IPS-15b (cell line): Measurements from ENCODE around the gene GRB14.

Source experiments
- H3K27me3 ChIP-seq: one replicate; pipeline ENCODE4 v1.6.1; 2013; ENCODE audit warnings: low read length; ENCODE audit not compliant: control insufficient read depth, insufficient read depth
- H3K36me3 ChIP-seq: one replicate; pipeline ENCODE4 v1.6.1; 2013; ENCODE audit warnings: low read length; ENCODE audit not compliant: control insufficient read depth, insufficient read depth
- H3K4me1 ChIP-seq: one replicate; pipeline ENCODE4 v1.6.1; 2013; ENCODE audit warnings: mild to moderate bottlenecking, low read length; ENCODE audit not compliant: control insufficient read depth, insufficient read depth
- H3K4me3 ChIP-seq: one replicate; pipeline ENCODE4 v1.5.1; 2013; ENCODE audit warnings: low read depth, low read length
- H3K9ac ChIP-seq: one replicate; pipeline ENCODE4 v1.6.1; 2013; ENCODE audit warnings: low read depth, mild to moderate bottlenecking, low read length
- H3K9me3 ChIP-seq: one replicate; pipeline ENCODE4 v1.6.1; 2013; ENCODE audit warnings: mild to moderate bottlenecking, low read length; ENCODE audit not compliant: control insufficient read depth, insufficient read depth

The GRB14 gene

DNA sequence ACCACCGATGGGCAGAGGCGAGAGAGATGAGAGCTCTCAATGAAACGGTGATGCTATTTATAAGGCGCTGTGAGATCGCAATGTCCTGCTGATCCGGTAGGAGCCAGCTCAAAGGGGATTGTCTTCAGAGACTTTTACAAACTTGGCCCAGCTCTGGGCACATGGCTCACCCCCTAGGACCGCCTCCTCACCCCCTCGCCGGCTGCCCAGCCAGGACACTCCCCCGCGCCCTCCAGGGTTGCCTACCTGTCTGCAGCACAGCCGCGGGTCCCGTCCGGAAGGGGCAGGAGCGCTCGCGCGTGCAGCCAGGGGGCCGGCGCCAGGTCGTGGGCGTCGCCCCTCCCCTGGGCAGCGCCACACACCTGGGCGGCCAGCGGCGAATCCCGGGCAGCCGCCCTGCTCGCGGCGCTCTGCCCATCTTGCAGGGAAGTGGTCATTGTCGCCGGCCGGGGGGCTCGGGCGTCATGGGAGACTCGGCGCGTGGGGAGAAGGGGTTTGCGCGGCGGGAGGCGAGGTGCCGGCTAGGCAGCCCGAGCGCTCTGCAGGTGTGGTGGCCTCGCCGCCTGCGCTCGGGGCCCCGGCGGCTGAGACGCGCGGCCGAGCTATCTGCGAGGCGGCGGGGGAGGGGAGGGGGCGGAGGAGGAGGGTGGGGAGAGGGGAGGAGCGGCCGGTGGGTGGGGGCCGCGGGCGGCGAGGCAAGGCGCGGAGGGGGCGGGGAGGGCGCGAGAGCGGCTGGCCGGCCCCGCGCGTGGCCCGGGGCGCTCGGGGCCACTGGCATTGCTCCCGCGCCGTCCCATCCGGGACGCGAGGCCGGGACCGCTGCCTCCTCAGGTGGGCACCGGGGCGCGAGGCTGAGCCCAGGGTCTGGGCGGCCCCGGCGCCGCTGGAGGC is at the start of gene GRB14:
TSS of gene GRB14 (minus strand) at position 610 of the 891 bp plus-strand sequence. CDS start at position 437, 173 bp downstream.
- no peaks in the 10 kb centered on the region for H3K36me3 ChIP-seq
- no peaks in the 10 kb centered on the region for H3K27me3 ChIP-seq
- peak within 1 kb of the TSS; percentile 68 for H3K4me3 ChIP-seq
- peaks cover 11% of the 10 kb centered on the region for H3K4me1 ChIP-seq
- no peaks in the 10 kb centered on the region for H3K9me3 ChIP-seq
- peak within 1 kb of the TSS; percentile 47 for H3K9ac ChIP-seq

- Histone ChIP-seq H3K4me1 (no peaks in the 10 kb centered on the region), H3K9ac (no peak overlapping the region), H3K9me3 (no peaks in the 10 kb centered on the region), H3K4me3 (no peak overlapping the region), H3K27me3 (no peaks in the 10 kb centered on the region), H3K36me3 (no peaks in the 10 kb centered on the region)
Measured at GRCh38 chr2:164669291-164669690, 48.0 kb upstream of the GRB14 start.

DNA sequence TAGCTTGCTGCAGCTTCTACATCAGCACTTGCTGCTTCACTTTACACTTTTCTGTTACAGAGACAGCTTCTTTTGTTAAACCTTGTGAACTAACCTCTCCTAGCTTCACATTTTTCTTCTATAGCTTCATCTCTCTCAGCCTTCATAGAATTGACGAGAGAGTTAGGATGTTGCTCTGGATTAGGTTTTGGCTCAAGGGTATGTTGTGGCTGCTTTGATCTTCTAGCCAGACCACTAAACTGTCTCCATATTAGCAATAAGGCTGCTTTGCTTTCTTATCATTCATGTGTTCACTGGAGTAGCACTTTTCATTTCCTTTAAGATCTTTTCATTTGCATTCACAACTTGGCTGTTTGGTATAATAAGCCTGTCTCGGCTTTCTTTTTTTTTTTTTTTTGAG is 46.3 kb upstream of the GRB14 start:
- Histone ChIP-seq H3K9me3 (no peaks in the 10 kb centered on the region), H3K27me3 (no peaks in the 10 kb centered on the region), H3K4me1 (no peaks in the 10 kb centered on the region), H3K36me3 (no peaks in the 10 kb centered on the region), H3K9ac (no peak overlapping the region), H3K4me3 (no peak overlapping the region)

DNA sequence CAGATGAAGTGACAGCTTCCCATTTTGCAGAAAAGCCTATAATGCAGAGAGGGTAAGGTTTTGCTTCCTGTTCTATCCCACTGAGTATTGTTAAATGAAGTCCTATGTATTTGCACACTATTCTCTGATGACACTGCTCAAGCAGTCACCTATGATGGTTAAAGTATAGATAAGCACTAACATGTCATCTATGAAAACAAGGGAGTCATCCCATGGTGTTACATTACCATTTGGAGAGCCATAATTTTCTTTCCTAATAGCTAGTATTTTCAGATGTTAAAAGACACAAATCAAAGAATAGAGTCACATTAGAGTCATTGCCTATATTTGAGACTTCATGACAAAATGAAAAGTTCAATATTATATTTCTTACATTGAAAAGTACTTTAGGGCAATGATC is 42.8 kb upstream of the GRB14 start:
- H3K9me3 ChIP-seq, result no peaks in the 10 kb centered on the region
- no peaks in the 10 kb centered on the region for H3K4me1 ChIP-seq
- no peaks in the 10 kb centered on the region for H3K36me3 ChIP-seq
- H3K27me3 ChIP-seq, result no peaks in the 10 kb centered on the region
- H3K4me3 ChIP-seq, result no peak overlapping the region
- no peak overlapping the region for H3K9ac ChIP-seq

- Histone ChIP-seq H3K4me3 (no peak overlapping the region), H3K4me1 (no peaks in the 10 kb centered on the region), H3K36me3 (no peaks in the 10 kb centered on the region), H3K27me3 (no peaks in the 10 kb centered on the region), H3K9ac (no peak overlapping the region), H3K9me3 (no peaks in the 10 kb centered on the region)
Measured at GRCh38 chr2:164662868-164663631, 41.8 kb upstream of the GRB14 start.

DNA sequence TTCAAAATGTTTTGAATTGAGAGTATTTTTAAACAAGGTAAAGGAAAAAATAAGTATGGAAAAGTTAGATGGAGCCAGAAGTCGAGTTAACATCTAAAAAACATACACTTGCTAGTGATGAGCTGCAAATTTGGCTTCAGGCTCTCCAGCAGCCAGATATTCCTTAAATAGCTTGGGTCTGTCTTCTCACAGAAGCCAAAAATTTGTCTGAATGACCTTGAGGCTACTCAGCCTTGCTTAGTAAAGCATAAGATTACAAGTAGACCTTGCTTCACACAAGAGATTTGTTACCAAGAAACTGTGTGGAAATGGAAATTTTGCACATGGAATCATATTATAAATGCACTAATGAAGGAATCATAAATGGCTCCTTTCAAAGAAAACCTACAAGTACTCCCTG is 40.8 kb upstream of the GRB14 start:
- H3K36me3 ChIP-seq, result no peaks in the 10 kb centered on the region
- H3K9ac ChIP-seq, result no peak overlapping the region
- no peaks in the 10 kb centered on the region for H3K9me3 ChIP-seq
- no peaks in the 10 kb centered on the region for H3K27me3 ChIP-seq
- no peak overlapping the region for H3K4me3 ChIP-seq
- H3K4me1 ChIP-seq, result no peaks in the 10 kb centered on the region

- H3K9ac ChIP-seq, result no peak overlapping the region
- no peaks in the 10 kb centered on the region for H3K36me3 ChIP-seq
- no peaks in the 10 kb centered on the region for H3K27me3 ChIP-seq
- H3K9me3 ChIP-seq, result no peaks in the 10 kb centered on the region
- no peaks in the 10 kb centered on the region for H3K4me1 ChIP-seq
- no peak overlapping the region for H3K4me3 ChIP-seq
Measured at GRCh38 chr2:164661349-164661748, 40.1 kb upstream of the GRB14 start.

GRCh38 chr2:164657129-164657528 is 35.8 kb upstream of the GRB14 start:
- H3K9me3 ChIP-seq, result no peaks in the 10 kb centered on the region
- H3K36me3 ChIP-seq, result no peaks in the 10 kb centered on the region
- H3K27me3 ChIP-seq, result no peaks in the 10 kb centered on the region
- H3K4me1 ChIP-seq, result no peaks in the 10 kb centered on the region
- no peak overlapping the region for H3K4me3 ChIP-seq
- H3K9ac ChIP-seq, result no peak overlapping the region

DNA sequence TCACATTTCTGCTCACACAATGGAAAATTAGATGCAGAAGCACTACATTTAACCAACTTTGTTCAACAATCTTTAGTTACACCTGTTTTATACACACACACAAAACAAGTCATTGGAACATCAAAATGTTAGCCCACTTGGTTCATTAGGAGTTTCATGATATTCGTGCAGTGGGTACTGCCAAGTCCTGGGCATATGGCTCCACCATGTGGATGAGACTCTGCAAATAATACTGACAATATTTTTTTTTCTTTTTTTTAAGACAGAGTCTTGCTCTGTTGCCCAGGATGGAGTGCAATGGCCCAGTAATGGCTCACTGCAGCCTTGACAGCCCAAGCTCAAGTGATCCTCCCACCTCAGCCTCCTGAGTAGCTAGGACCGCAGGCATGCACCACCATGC is 34.5 kb upstream of the GRB14 start:
- Histone ChIP-seq H3K9me3 (no peaks in the 10 kb centered on the region), H3K27me3 (no peaks in the 10 kb centered on the region), H3K36me3 (no peaks in the 10 kb centered on the region), H3K4me1 (peaks cover 2% of the 10 kb centered on the region), H3K4me3 (no peak overlapping the region), H3K9ac (no peak overlapping the region)

- Histone ChIP-seq H3K36me3 (no peaks in the 10 kb centered on the region), H3K9me3 (peaks cover under 1% of the 10 kb centered on the region), H3K4me3 (no peak overlapping the region), H3K9ac (no peak overlapping the region), H3K4me1 (peaks cover 2% of the 10 kb centered on the region), H3K27me3 (no peaks in the 10 kb centered on the region)
Measured at GRCh38 chr2:164655336-164655735, 34.1 kb upstream of the GRB14 start.

DNA sequence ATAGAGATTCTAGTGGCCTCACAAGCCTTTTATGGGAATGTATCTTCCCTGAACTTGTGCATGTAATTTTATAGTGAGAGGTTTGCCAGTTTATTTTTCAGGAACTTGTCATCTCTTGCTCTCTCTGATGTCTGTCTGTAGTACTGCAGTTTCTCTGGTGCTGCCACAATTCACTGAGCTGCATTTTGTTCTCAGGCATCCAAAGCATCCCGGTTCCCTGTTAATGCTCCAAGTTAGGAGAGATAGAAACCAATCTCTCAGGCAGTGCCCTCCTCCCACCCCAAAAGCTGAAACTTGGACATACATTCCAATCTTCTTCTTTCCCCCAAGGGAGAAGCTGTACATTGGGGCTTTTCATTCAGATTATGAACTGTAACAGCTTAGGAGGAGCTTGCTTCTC is 30.1 kb upstream of the GRB14 start:
- Histone ChIP-seq H3K9ac (no peak overlapping the region), H3K4me1 (peaks cover 2% of the 10 kb centered on the region), H3K27me3 (no peaks in the 10 kb centered on the region), H3K4me3 (no peak overlapping the region), H3K9me3 (peaks cover 8% of the 10 kb centered on the region), H3K36me3 (no peaks in the 10 kb centered on the region)
